WTC11 (cell line): ENCODE results near the gene EEF1E1. TPM values are rescaled to one million over a fixed set of nuclear protein-coding genes. Genes with fewer than 3 reads are reported as not detected.

Experiments
- ATAC-seq: fragments of 200-7000 bp; cut with Tn5 transposase; 2 replicates; pipeline ENCODE4 v1.10.0; 2021; ENCODE audit warnings: mild to moderate bottlenecking, moderate library complexity
- CTCF ChIA-PET: fragments of 300-600 bp; sonication (Branson Sonifier 250); formaldehyde crosslinking; loops from one replicate; lab custom pipeline; 2021; ENCODE audit warnings: antibody characterized with exemption; lab: Charles Lee
- POLR2A ChIA-PET: fragments of 350-600 bp; sonication (Branson Sonifier 250); formaldehyde crosslinking; loops from one replicate; lab custom pipeline; 2021; ENCODE audit warnings: antibody characterized with exemption; lab: Charles Lee
- DNase-seq: peaks from one replicate; pipeline ENCODE4 v3.0.0; 2021; ENCODE audit warnings: low spot score
- H3K27ac Mint-ChIP-seq: 2 replicates; pipeline ENCODE4 v1.8.0; 2021; ENCODE audit warnings: mixed read lengths
- H3K27me3 Mint-ChIP-seq: 2 replicates; pipeline ENCODE4 v1.8.0; 2021; ENCODE audit warnings: low read depth, mild to moderate bottlenecking, moderate library complexity, mixed read lengths
- H3K36me3 Mint-ChIP-seq: 2 replicates; pipeline ENCODE4 v1.8.0; 2021; ENCODE audit warnings: mixed read lengths
- H3K4me1 Mint-ChIP-seq: 2 replicates; pipeline ENCODE4 v1.8.0; 2022; ENCODE audit warnings: mixed read lengths
- H3K4me3 Mint-ChIP-seq: 2 replicates; pipeline ENCODE4 v1.8.0; 2021; ENCODE audit warnings: mild to moderate bottlenecking, moderate library complexity, mixed read lengths
- H3K9me3 Mint-ChIP-seq: 2 replicates; pipeline ENCODE4 v1.8.0; 2021; ENCODE audit warnings: mixed read lengths
- CBFB ChIP-seq: sonication (generic); formaldehyde crosslinking; IDR thresholded peaks from 2 replicates; pipeline ENCODE4 v1.8.1; 2022; ENCODE audit warnings: mild to moderate bottlenecking, low read depth, missing genetic modification reagents
- CREB1 ChIP-seq: sonication (generic); formaldehyde crosslinking; IDR thresholded peaks from 2 replicates; pipeline ENCODE4 v1.8.0; 2023; ENCODE audit warnings: mild to moderate bottlenecking, missing genetic modification reagents
- ELF4 ChIP-seq: sonication (generic); formaldehyde crosslinking; IDR thresholded peaks from 2 replicates; pipeline ENCODE4 v1.8.1; 2022; ENCODE audit warnings: low read depth, mild to moderate bottlenecking, moderate library complexity, missing genetic modification reagents
- MYBL2 ChIP-seq: sonication (generic); formaldehyde crosslinking; IDR thresholded peaks from 2 replicates; pipeline ENCODE4 v1.8.1; 2023; ENCODE audit warnings: mild to moderate bottlenecking, moderate library complexity, missing genetic modification reagents
- NFATC4 ChIP-seq: fragments of 250-450 bp; sonication (Bioruptor Pico); IDR thresholded peaks from 2 replicates; pipeline ENCODE4 v1.9.0; 2021; ENCODE audit warnings: mild to moderate bottlenecking
- NR2C2 ChIP-seq: sonication (generic); formaldehyde crosslinking; IDR thresholded peaks from 2 replicates; pipeline ENCODE4 v1.8.0; 2022; ENCODE audit warnings: mild to moderate bottlenecking, missing genetic modification reagents
- PRRX2 ChIP-seq: fragments of 250-450 bp; sonication (Bioruptor Pico); IDR thresholded peaks from 2 replicates; pipeline ENCODE4 v1.8.0; 2021; ENCODE audit warnings: mild to moderate bottlenecking
- SOX15 ChIP-seq: fragments of 250-450 bp; sonication (Bioruptor Pico); IDR thresholded peaks from 2 replicates; pipeline ENCODE4 v1.9.0; 2021; ENCODE audit warnings: mild to moderate bottlenecking
- SP1 ChIP-seq: sonication (generic); formaldehyde crosslinking; conservative IDR thresholded peaks from 2 replicates; pipeline ENCODE4 v1.8.1; 2022; ENCODE audit warnings: missing genetic modification reagents
- TCF7 ChIP-seq: sonication (generic); formaldehyde crosslinking; IDR thresholded peaks from 2 replicates; pipeline ENCODE4 v1.8.0; 2022; ENCODE audit warnings: mild to moderate bottlenecking, low read depth, missing genetic modification reagents, moderate library complexity
- TP53 ChIP-seq: sonication (generic); formaldehyde crosslinking; IDR thresholded peaks from 2 replicates; pipeline ENCODE4 v1.8.1; 2023; ENCODE audit warnings: mild to moderate bottlenecking, missing genetic modification reagents
- total RNA-seq: library from RNA; stranded (reverse); gene quantifications from 3 replicates; pipeline ENCODE4 v1.2.3, GENCODE V29; 2021
- TF ChIP-seq, protein P1 (sequence below): fragments of 250-450 bp; sonication (Bioruptor Pico); IDR thresholded peaks from 2 replicates; pipeline ENCODE4 v2.1.2; 2022; ENCODE audit warnings: mild to moderate bottlenecking, moderate library complexity
- TF ChIP-seq, protein P2 (sequence below): sonication (generic); formaldehyde crosslinking; IDR thresholded peaks from 2 replicates; pipeline ENCODE4 v1.8.1; 2023; ENCODE audit warnings: mild to moderate bottlenecking, missing genetic modification reagents, borderline replicate concordance
- TF ChIP-seq, protein P3 (sequence below): fragments of 250-450 bp; sonication (Bioruptor Pico); conservative IDR thresholded peaks from 2 replicates; pipeline ENCODE4 v1.9.0; 2021; ENCODE audit warnings: mild to moderate bottlenecking
- TF ChIP-seq, protein P4 (sequence below): sonication (generic); formaldehyde crosslinking; IDR thresholded peaks from 2 replicates; pipeline ENCODE4 v1.8.1; 2022; ENCODE audit warnings: low read depth, mild to moderate bottlenecking, moderate library complexity, missing genetic modification reagents, borderline replicate concordance
- TF ChIP-seq, protein P5 (sequence below): fragments of 250-450 bp; sonication (Bioruptor Pico); IDR thresholded peaks from 2 replicates; pipeline ENCODE4 v1.8.0; 2021; ENCODE audit warnings: mild to moderate bottlenecking

The EEF1E1 gene
- total RNA-seq, 1 experiment from 2014 or later: 89.2 TPM

DNA sequence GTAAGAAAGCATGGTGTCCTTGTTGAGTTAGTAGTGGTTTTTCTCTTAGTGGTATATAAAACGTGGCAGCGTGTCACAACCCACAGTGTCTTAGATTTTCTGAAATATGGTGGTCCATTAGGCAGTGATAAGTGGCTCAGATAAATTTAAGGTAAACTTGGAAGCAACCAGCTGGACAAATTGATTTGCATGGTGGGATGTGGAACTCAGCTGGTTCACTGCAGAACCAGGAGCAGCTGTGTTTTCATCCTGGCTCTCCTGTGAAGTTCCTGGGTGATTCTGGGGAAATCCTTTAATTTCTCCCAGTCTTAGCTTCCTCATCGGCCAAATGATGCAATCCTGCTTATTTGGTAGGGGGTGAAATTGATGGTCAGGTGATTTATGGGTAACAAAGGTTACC is 32.9 kb upstream of the EEF1E1 start:
- Mint-ChIP-seq H3K9me3 (no peaks in the 10 kb centered on the region), H3K4me3 (no peak overlapping the region), H3K27ac (no peak overlapping the region)
- ChIA-PET CTCF (interaction anchor here (1.5 kb wide), 1 partner anchor 84 kb away, joined by 15 read pairs; no protein-coding TSS in a partner anchor), POLR2A (no interaction called here)
- DNase-seq (no peak), ATAC-seq (no peak)
- TF ChIP-seq, protein P1, sequence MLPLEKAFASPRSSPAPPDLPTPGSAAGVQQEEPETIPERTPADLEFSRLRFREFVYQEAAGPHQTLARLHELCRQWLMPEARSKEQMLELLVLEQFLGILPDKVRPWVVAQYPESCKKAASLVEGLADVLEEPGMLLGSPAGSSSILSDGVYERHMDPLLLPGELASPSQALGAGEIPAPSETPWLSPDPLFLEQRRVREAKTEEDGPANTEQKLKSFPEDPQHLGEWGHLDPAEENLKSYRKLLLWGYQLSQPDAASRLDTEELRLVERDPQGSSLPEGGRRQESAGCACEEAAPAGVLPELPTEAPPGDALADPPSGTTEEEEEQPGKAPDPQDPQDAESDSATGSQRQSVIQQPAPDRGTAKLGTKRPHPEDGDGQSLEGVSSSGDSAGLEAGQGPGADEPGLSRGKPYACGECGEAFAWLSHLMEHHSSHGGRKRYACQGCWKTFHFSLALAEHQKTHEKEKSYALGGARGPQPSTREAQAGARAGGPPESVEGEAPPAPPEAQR (CRISPR knock-in tag): no peak
- TF ChIP-seq ELF4 (no peak), CBFB (CRISPR knock-in tag) (no peak), NFATC4 (CRISPR knock-in tag) (no peak)
- TF ChIP-seq, protein P2, sequence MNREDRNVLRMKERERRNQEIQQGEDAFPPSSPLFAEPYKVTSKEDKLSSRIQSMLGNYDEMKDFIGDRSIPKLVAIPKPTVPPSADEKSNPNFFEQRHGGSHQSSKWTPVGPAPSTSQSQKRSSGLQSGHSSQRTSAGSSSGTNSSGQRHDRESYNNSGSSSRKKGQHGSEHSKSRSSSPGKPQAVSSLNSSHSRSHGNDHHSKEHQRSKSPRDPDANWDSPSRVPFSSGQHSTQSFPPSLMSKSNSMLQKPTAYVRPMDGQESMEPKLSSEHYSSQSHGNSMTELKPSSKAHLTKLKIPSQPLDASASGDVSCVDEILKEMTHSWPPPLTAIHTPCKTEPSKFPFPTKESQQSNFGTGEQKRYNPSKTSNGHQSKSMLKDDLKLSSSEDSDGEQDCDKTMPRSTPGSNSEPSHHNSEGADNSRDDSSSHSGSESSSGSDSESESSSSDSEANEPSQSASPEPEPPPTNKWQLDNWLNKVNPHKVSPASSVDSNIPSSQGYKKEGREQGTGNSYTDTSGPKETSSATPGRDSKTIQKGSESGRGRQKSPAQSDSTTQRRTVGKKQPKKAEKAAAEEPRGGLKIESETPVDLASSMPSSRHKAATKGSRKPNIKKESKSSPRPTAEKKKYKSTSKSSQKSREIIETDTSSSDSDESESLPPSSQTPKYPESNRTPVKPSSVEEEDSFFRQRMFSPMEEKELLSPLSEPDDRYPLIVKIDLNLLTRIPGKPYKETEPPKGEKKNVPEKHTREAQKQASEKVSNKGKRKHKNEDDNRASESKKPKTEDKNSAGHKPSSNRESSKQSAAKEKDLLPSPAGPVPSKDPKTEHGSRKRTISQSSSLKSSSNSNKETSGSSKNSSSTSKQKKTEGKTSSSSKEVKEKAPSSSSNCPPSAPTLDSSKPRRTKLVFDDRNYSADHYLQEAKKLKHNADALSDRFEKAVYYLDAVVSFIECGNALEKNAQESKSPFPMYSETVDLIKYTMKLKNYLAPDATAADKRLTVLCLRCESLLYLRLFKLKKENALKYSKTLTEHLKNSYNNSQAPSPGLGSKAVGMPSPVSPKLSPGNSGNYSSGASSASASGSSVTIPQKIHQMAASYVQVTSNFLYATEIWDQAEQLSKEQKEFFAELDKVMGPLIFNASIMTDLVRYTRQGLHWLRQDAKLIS: no peak
- TF ChIP-seq, protein P3, sequence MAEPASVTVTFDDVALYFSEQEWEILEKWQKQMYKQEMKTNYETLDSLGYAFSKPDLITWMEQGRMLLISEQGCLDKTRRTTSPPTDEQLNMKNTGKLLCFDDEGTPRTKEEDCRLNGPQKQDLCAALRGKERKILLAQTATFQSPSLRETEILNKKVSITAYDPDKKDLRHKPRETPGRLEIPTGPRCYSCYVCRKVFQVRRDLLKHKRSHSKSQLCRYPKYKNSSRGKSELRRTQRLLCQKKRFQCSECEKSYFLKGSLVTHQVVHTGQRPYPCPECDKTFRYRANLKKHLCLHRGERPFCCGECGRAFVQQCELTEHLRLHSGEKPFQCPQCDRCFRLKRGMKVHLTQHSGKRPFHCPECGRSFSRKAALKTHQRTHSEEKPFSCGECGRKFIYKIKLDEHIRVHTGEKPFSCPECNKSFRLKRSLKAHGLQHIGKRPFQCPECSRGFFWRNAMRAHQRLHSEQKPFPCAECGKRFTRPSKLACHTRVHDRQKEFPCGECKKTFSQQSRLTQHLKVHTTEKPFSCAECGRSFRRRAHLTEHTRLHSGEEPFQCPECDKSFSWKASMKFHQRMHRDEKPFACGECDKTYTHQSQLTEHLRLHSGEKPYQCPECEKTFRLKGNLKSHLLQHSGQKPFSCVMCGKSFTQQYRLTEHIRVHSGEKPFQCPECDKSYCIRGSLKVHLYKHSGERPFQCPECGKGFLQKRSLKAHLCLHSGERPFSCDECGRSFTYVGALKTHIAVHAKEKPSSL (CRISPR knock-in tag): no peak
- TF ChIP-seq, all 79 proteins: peak for 0
- Mint-ChIP-seq H3K4me1 (no peaks in the 10 kb centered on the region; the same call in 1 of the 2 replicates), H3K27me3 (no peaks in the 10 kb centered on the region), H3K36me3 (no peaks in the 10 kb centered on the region)

DNA sequence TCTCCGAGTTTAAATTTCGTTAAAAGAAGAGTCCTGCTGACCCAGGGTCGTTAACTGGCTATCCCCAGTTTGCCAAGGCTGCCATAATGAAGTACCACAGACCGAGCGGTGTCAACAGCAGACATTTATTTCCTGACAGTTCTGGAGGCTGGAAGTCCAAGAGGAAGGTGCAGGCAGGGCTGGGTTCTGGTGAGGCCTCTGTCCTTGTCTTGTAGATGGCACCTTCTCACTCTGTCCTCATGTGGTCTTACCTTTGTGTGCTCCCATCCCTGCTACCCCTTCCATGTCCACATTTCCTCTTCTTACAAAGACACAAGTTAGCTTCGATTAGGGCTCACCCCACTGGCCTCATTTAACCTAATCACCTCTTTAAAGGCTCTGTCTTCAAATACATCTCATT is 29.8 kb upstream of the EEF1E1 start:
- DNase-seq (no peak), ATAC-seq (no peak)
- TF ChIP-seq, protein P4, sequence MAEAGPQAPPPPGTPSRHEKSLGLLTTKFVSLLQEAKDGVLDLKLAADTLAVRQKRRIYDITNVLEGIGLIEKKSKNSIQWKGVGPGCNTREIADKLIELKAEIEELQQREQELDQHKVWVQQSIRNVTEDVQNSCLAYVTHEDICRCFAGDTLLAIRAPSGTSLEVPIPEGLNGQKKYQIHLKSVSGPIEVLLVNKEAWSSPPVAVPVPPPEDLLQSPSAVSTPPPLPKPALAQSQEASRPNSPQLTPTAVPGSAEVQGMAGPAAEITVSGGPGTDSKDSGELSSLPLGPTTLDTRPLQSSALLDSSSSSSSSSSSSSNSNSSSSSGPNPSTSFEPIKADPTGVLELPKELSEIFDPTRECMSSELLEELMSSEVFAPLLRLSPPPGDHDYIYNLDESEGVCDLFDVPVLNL (CRISPR knock-in tag): no peak
- TF ChIP-seq NFATC4 (CRISPR knock-in tag): no peak
- TF ChIP-seq, protein P5, sequence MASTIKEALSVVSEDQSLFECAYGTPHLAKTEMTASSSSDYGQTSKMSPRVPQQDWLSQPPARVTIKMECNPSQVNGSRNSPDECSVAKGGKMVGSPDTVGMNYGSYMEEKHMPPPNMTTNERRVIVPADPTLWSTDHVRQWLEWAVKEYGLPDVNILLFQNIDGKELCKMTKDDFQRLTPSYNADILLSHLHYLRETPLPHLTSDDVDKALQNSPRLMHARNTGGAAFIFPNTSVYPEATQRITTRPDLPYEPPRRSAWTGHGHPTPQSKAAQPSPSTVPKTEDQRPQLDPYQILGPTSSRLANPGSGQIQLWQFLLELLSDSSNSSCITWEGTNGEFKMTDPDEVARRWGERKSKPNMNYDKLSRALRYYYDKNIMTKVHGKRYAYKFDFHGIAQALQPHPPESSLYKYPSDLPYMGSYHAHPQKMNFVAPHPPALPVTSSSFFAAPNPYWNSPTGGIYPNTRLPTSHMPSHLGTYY (CRISPR knock-in tag): no peak
- no peak for TF ChIP-seq TCF7
- TF ChIP-seq SOX15 (CRISPR knock-in tag): no peak
- no peak for TF ChIP-seq PRRX2 (CRISPR knock-in tag)
- no peak for TF ChIP-seq TP53 (CRISPR knock-in tag)
- no peak for TF ChIP-seq CREB1 (CRISPR knock-in tag)
- TF ChIP-seq NR2C2 (CRISPR knock-in tag): no peak
- TF ChIP-seq SP1 (CRISPR knock-in tag): no peak
- no peak for TF ChIP-seq MYBL2 (CRISPR knock-in tag)
- Mint-ChIP-seq H3K4me3 (no peak overlapping the region), H3K36me3 (no peaks in the 10 kb centered on the region), H3K27me3 (no peaks in the 10 kb centered on the region), H3K4me1 (no peaks in the 10 kb centered on the region; the same call in 1 of the 2 replicates), H3K9me3 (no peaks in the 10 kb centered on the region), H3K27ac (no peak overlapping the region)
- ChIA-PET CTCF (interaction anchor here (1.0 to 4.8 kb wide), 17 partner anchors 32 to 613 kb away, joined by 3 to 149 read pairs (median 6); no protein-coding TSS in a partner anchor), POLR2A (no interaction called here)
